B cell (primary cell): ENCODE measurements around the gene PGPEP1. TPM values are rescaled to one million over a fixed set of nuclear protein-coding genes. Genes with fewer than 3 reads are reported as not detected.
A peak's percentile ranks its signal among the peaks of the same experiment; 100 is the strongest.

Experiments
- ATAC-seq: fragments of 200-7000 bp; cut with Tn5 transposase; one replicate; pipeline ENCODE4 v1.10.0; 2021; ENCODE audit warnings: low read depth, mild to moderate bottlenecking, moderate number of reproducible peaks, moderate library complexity
- CTCF ChIA-PET: fragments of 350-600 bp; sonication (Branson Sonifier 250); formaldehyde crosslinking; loops from one replicate; lab custom pipeline; 2021; ENCODE audit warnings: antibody characterized with exemption, inconsistent platforms; lab: Charles Lee
- POLR2A ChIA-PET: fragments of 350-600 bp; sonication (Branson Sonifier 250); formaldehyde crosslinking; loops from one replicate; lab custom pipeline; 2021; ENCODE audit warnings: antibody characterized with exemption; lab: Charles Lee
- DNase-seq: peaks from one replicate; pipeline ENCODE4 v3.0.0; 2013
- H2AFZ ChIP-seq: 2 replicates; pipeline ENCODE4 v1.6.1; 2012; ENCODE audit warnings: mild to moderate bottlenecking, low read depth, low read length; ENCODE audit not compliant: insufficient read depth, poor library complexity, severe bottlenecking
- H3K27ac ChIP-seq, 2 donors: 1 replicate in 1 of 2; 2 replicates in 1 of 2; pipeline ENCODE4 v1.5.1; 2012 to 2013; ENCODE audit warnings: low read length in 2 of 2, mild to moderate bottlenecking in 2 of 2, moderate library complexity in 1 of 2
- H3K27me3 ChIP-seq, 4 experiments: fragments of 200-600 bp in 1 of 4; sonication (generic) in 1 of 4; replicated peaks in 1 of 4; 1 replicate in 2 of 4; 2 replicates in 2 of 4; pipeline versions ENCODE4 v1.6.1 to v1.7.0; 2013 to 2016; ENCODE audit warnings: low read length in 3 of 4, mild to moderate bottlenecking in 2 of 4, mixed read lengths in 1 of 4, moderate library complexity in 1 of 4; ENCODE audit not compliant: insufficient read depth in 4 of 4, control insufficient read depth in 3 of 4; ENCODE audit errors: control extremely low read depth in 1 of 4
- H3K36me3 ChIP-seq, 2 experiments: replicated peaks in 1 of 2; 1 replicate in 1 of 2; 2 replicates in 1 of 2; pipeline versions ENCODE4 v1.6.1 to v1.7.1; 2013; ENCODE audit warnings: low read length in 1 of 2; ENCODE audit not compliant: insufficient read depth in 2 of 2, control insufficient read depth in 1 of 2; ENCODE audit errors: control extremely low read depth in 1 of 2, extremely low read depth in 1 of 2
- H3K4me1 ChIP-seq, 2 donors: fragments of 200-600 bp in 1 of 2; sonication (generic) in 1 of 2; 1 replicate in 1 of 2; 2 replicates in 1 of 2; pipeline versions ENCODE4 v1.5.1 to v1.6.1; 2013 to 2017; ENCODE audit warnings: low read length in 2 of 2; ENCODE audit not compliant: control insufficient read depth in 2 of 2, insufficient read depth in 2 of 2
- H3K4me2 ChIP-seq: replicated peaks from 2 replicates; pipeline ENCODE3; 2012; ENCODE audit warnings: mild to moderate bottlenecking, low read depth, low read length; ENCODE audit not compliant: poor library complexity, severe bottlenecking
- H3K4me3 ChIP-seq, 5 experiments: fragments of 200-600 bp in 1 of 5; sonication (generic) in 1 of 5; 1 replicate in 3 of 5; 2 replicates in 2 of 5; pipeline versions ENCODE4 v1.5.1 to v1.7.0; 2011 to 2016; ENCODE audit warnings: low read length in 4 of 5, mild to moderate bottlenecking in 4 of 5, low read depth in 2 of 5, control low read depth in 1 of 5, moderate library complexity in 1 of 5; ENCODE audit not compliant: insufficient read depth in 1 of 5; ENCODE audit errors: control extremely low read depth in 1 of 5, extremely low read depth in 1 of 5
- H3K79me2 ChIP-seq: fragments of 200-600 bp; sonication (generic); one replicate; pipeline ENCODE4 v1.6.0; 2016; ENCODE audit warnings: low read length; ENCODE audit not compliant: control insufficient read depth, insufficient read depth
- H3K9ac ChIP-seq: fragments of 200-600 bp; sonication (generic); 2 replicates; pipeline ENCODE4 v1.6.1; 2017; ENCODE audit warnings: mild to moderate bottlenecking, low read length, moderate library complexity
- H3K9me3 ChIP-seq, 3 donors: one replicate each; pipeline versions ENCODE4 v1.6.1 to v1.7.1; 2013; ENCODE audit warnings: low read length in 2 of 3; ENCODE audit not compliant: control insufficient read depth in 2 of 3, insufficient read depth in 1 of 3; ENCODE audit errors: control extremely low read depth in 1 of 3
- H4K20me1 ChIP-seq: 2 replicates; pipeline ENCODE4 v1.6.0; 2012; ENCODE audit warnings: mild to moderate bottlenecking, low read length; ENCODE audit not compliant: insufficient read depth, control insufficient read depth, poor library complexity, severe bottlenecking
- H3K27ac Mint-ChIP-seq: one replicate; pipeline ENCODE4 v1.8.0; 2021; ENCODE audit warnings: mixed read lengths
- H3K27me3 Mint-ChIP-seq: one replicate; pipeline ENCODE4 v1.8.0; 2021; ENCODE audit warnings: mixed read lengths
- H3K4me1 Mint-ChIP-seq: one replicate; pipeline ENCODE4 v1.8.0; 2021; ENCODE audit warnings: mixed read lengths
- H3K4me3 Mint-ChIP-seq: one replicate; pipeline ENCODE4 v1.8.0; 2021; ENCODE audit warnings: mixed read lengths
- H3K9me3 Mint-ChIP-seq: one replicate; pipeline ENCODE4 v1.8.0; 2022; ENCODE audit warnings: mixed read lengths; ENCODE audit not compliant: insufficient read depth
- CTCF ChIP-seq: fragments of 200-600 bp; IDR thresholded peaks from one replicate; pipeline ENCODE4 v1.8.0; 2022; ENCODE audit warnings: antibody characterized with exemption, mild to moderate bottlenecking
- EZH2 ChIP-seq: IDR thresholded peaks from 2 replicates; pipeline ENCODE4 v1.6.1; 2012; ENCODE audit warnings: borderline replicate concordance, low read depth, mild to moderate bottlenecking, moderate library complexity, low read length; ENCODE audit not compliant: insufficient read depth, poor library complexity, severe bottlenecking
- WGBS: methylation state at CpG from one replicate; pipeline ENCODE4 v1.1.5; 2013; ENCODE audit warnings: missing lambda C conversion rate; ENCODE audit not compliant: insufficient coverage; 5-methylcytosine and 5-hydroxymethylcytosine counted together
- intact Hi-C: fragments of 100-400 bp; cut with micrococcal nuclease; formaldehyde crosslinking; loops from one replicate; pipeline ENCODE4 v1.10.0; 2022
- polyA plus RNA-seq: library from polyadenylated mRNA; depleted of rRNA; stranded (reverse); fragments of >200 nt; gene quantifications from 2 replicates; pipeline ENCODE4 v1.2.3, GENCODE V29; 2012
- total RNA-seq, 2 donors: library from RNA; stranded (reverse); fragments of 120-200 nt in 1 of 2; gene quantifications; 1 replicate in 1 of 2; 2 replicates in 1 of 2; pipeline versions ENCODE4 v1.2.3 to v1.2.4, GENCODE V29; 2013 to 2022

Gene PGPEP1
- total and polyA plus RNA-seq, 2 donors (not counting 1 experiment from before 2014, with no cell fraction given), result 17.6 to 20.9 TPM

- Histone ChIP-seq H3K27ac (no peak overlapping the region), H3K79me2 (no peaks in the 10 kb centered on the region), H2AFZ (peak overlapping the region; percentile 75), H3K4me3 (peak overlapping the region in 4 of 5 experiments; percentile 26 to 51 (median 40)), H4K20me1 (peaks cover 8% of the 10 kb centered on the region), H3K27me3 (peaks cover 0 to 38% (median 17%) of the 10 kb centered on the region in 4 experiments), H3K4me1 (peaks cover 34 to 36% of the 10 kb centered on the region in 2 donors), H3K36me3 (peaks cover 0 to 3% of the 10 kb centered on the region in 2 experiments), H3K4me2 (peak overlapping the region; percentile 94), H3K9ac (peak overlapping the region; percentile 56), H3K9me3 (peaks cover 0 to 8% (median 5%) of the 10 kb centered on the region in 3 donors)
- intact Hi-C loops, result loop anchor here (1.0 to 5.0 kb wide), 4 partner anchors 9 to 109 kb away; partner anchors contain the start of gene LRRC25
- H3K4me3 Mint-ChIP-seq, result peak overlapping the region; percentile 82
- peak; percentile 93 for DNase-seq
- ChIA-PET POLR2A (interaction anchor here (0.8 to 1.9 kb wide), 7 partner anchors 9 to 34 kb away, joined by 3 to 9 read pairs (median 3); partner anchors contain the start of gene LRRC25), CTCF (interaction anchor here (0.5 to 10.6 kb wide), 36 partner anchors 8 to 621 kb away, joined by 3 to 196 read pairs (median 4); partner anchors contain the start of genes LRRC25 and SSBP4)
- H3K27me3 Mint-ChIP-seq, result peaks cover 5% of the 10 kb centered on the region
- peak overlapping the region; percentile 70 for H3K27ac Mint-ChIP-seq
- TF ChIP-seq EZH2, result no peak
- peak; percentile 99 for TF ChIP-seq CTCF
- WGBS, result 1% methylated on average over 86 of the region's 86 CpGs
- ATAC-seq, result peak; percentile 85
- peaks cover 34% of the 10 kb centered on the region for H3K4me1 Mint-ChIP-seq
- no peaks in the 10 kb centered on the region for H3K9me3 Mint-ChIP-seq
These were observed 47.9 kb downstream of the PGPEP1 start for GRCh38 chr19:18388100-18388959.
